Measurements from ENCODE around the gene DRC7. TPM values are rescaled to one million over a fixed set of nuclear protein-coding genes. Genes with fewer than 3 reads are reported as not detected.
"Not testable (repeated sequence)": the region's sequence is repeated elsewhere in the genome, so short reads cannot be mapped to it uniquely, and the experiment has no call there.

DRC7 gene
- total RNA-seq, 4 donors from 2014 or later, result 0.79 TPM; not detected in 3

GRCh38 chr16:57708168-57708567 is 13.6 kb downstream of the DRC7 start:
- DNase-seq, result no peak
- no peaks in the 10 kb centered on the region for H3K36me3 ChIP-seq
- TF ChIP-seq POLR2A (IDR thresholded peaks at IDR 0.05), result no peak
- no peak for TF ChIP-seq CTCF (IDR thresholded peaks at IDR 0.05)
- intact Hi-C loops (cut with DNase I), result no loop called here
- H3K27ac ChIP-seq, result no peak overlapping the region
- H3K9me3 ChIP-seq, result no peaks in the 10 kb centered on the region
- WGBS, 2 donors, result 89 to 90% methylated on average over 3 of the region's 3 CpGs
- H3K27me3 ChIP-seq, result peaks cover 0 to 10% (median 0%) of the 10 kb centered on the region in 4 donors
- no peaks in the 10 kb centered on the region for H3K4me1 ChIP-seq
- no peak overlapping the region for H3K4me3 ChIP-seq

- WGBS, 2 donors, result 81 to 88% methylated on average over 3 of the region's 3 CpGs
- Histone ChIP-seq H3K4me1 (no peaks in the 10 kb centered on the region), H3K27ac (no peak overlapping the region), H3K27me3 (peaks cover 0 to 14% (median 0%) of the 10 kb centered on the region in 4 donors), H3K9me3 (no peaks in the 10 kb centered on the region), H3K4me3 (no peak overlapping the region), H3K36me3 (no peaks in the 10 kb centered on the region)
- TF ChIP-seq CTCF (IDR thresholded peaks at IDR 0.05), result no peak
- TF ChIP-seq POLR2A (IDR thresholded peaks at IDR 0.05), result no peak
- no peak for DNase-seq
- intact Hi-C loops (cut with DNase I), result no loop called here
Observed at GRCh38 chr16:57709663-57710062, 15.1 kb downstream of the DRC7 start.

- DNase-seq, result no peak
- Histone ChIP-seq H3K27ac (no peak overlapping the region), H3K36me3 (no peaks in the 10 kb centered on the region), H3K27me3 (peaks cover 0 to 29% (median 0%) of the 10 kb centered on the region in 4 donors), H3K4me3 (no peak overlapping the region), H3K9me3 (no peaks in the 10 kb centered on the region), H3K4me1 (no peaks in the 10 kb centered on the region)
- intact Hi-C loops (cut with DNase I), result no loop called here
- WGBS, 2 donors, result 72 to 89% methylated on average over 4 to 5 of the region's 5 CpGs
- TF ChIP-seq CTCF (IDR thresholded peaks at IDR 0.05), result no peak
- no peak for TF ChIP-seq POLR2A (IDR thresholded peaks at IDR 0.05)
Observed at GRCh38 chr16:57711346-57711745, 16.7 kb downstream of the DRC7 start.

GRCh38 chr16:57711993-57712392 is 17.4 kb downstream of the DRC7 start:
- no peak overlapping the region for H3K27ac ChIP-seq
- intact Hi-C loops (cut with DNase I), result no loop called here
- no peaks in the 10 kb centered on the region for H3K36me3 ChIP-seq
- H3K4me1 ChIP-seq, result no peaks in the 10 kb centered on the region
- DNase-seq, result no peak
- 88 to 97% methylated on average over 3 of the region's 3 CpGs for WGBS, 2 donors
- no peak overlapping the region for H3K4me3 ChIP-seq
- H3K9me3 ChIP-seq, result no peaks in the 10 kb centered on the region
- TF ChIP-seq POLR2A (IDR thresholded peaks at IDR 0.05), result no peak
- no peak for TF ChIP-seq CTCF (IDR thresholded peaks at IDR 0.05)
- peaks cover 0 to 29% (median 0%) of the 10 kb centered on the region in 4 donors for H3K27me3 ChIP-seq

GRCh38 chr16:57712569-57712968 is 18.0 kb downstream of the DRC7 start:
- H3K27ac ChIP-seq; H3K4me3 ChIP-seq; H3K4me1 ChIP-seq; DNase-seq; H3K9me3 ChIP-seq; intact Hi-C loops (cut with DNase I); H3K36me3 ChIP-seq: not testable (repeated sequence)
- peaks cover 0 to 26% (median 0%) of the 10 kb centered on the region in 4 donors for H3K27me3 ChIP-seq
- WGBS, 2 donors, result 52 to 65% methylated on average over 6 of the region's 6 CpGs

DNA sequence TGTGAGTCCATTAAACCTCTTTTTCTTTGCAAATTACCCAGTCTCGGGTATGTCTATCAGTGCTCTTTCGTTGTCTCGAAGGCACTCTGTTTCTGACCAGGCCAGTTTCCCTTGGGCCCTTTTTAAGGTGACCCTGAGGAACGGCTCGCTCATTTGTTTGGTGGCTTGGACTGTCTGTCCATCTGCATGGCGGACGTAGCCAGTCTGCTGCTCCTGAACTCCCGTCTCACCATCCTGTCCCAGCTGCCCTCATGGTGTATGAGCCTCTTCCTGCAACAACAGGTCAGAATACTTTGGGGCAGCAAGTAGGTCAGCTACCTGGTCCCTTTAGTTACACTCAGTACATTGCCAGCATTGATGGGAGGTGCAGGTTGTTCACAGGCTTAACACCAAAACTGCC is 19.0 kb downstream of the DRC7 start:
- intact Hi-C loops (cut with DNase I), result no loop called here
- Histone ChIP-seq H3K4me3 (no peak overlapping the region), H3K27ac (no peak overlapping the region), H3K4me1 (no peaks in the 10 kb centered on the region), H3K27me3 (peaks cover 0 to 32% (median 0%) of the 10 kb centered on the region in 4 donors), H3K9me3 (no peaks in the 10 kb centered on the region), H3K36me3 (no peaks in the 10 kb centered on the region)
- no peak for TF ChIP-seq POLR2A (IDR thresholded peaks at IDR 0.05)
- no peak for TF ChIP-seq CTCF (IDR thresholded peaks at IDR 0.05)
- 82 to 94% methylated on average over 8 of the region's 8 CpGs for WGBS, 2 donors
- no peak for DNase-seq

All from esophagus squamous epithelium (tissue), 5 donors.